Vagina (tissue), 2 donors: ENCODE data around the gene RPAP3. TPM values are rescaled to one million over a fixed set of nuclear protein-coding genes. Genes with fewer than 3 reads are reported as not detected.

Experiments
- DNase-seq, 2 donors: peaks; one replicate each; pipeline ENCODE4 v3.0.0-alpha.2; 2017; ENCODE audit errors: extremely low spot score in 2 of 2
- H3K27ac ChIP-seq: fragments of 200-600 bp; sonication (generic); one replicate; pipeline ENCODE4 v1.5.1; 2019
- H3K27me3 ChIP-seq: fragments of 200-600 bp; sonication (generic); one replicate; pipeline ENCODE4 v1.5.1; 2019
- H3K36me3 ChIP-seq, 2 donors: fragments of 200-600 bp; sonication (generic); one replicate each; pipeline ENCODE4 v1.5.1; 2017 to 2019
- H3K4me1 ChIP-seq: fragments of 200-600 bp; sonication (generic); one replicate; pipeline ENCODE4 v1.5.1; 2019
- H3K4me3 ChIP-seq, 2 donors: fragments of 200-600 bp; sonication (generic); 1 replicate in 1 of 2; 2 replicates in 1 of 2; pipeline ENCODE4 v1.5.1; 2016 to 2019
- H3K9me3 ChIP-seq: fragments of 200-600 bp; sonication (generic); one replicate; pipeline ENCODE4 v1.5.1; 2019
- CTCF ChIP-seq, 3 experiments: fragments of 450-650 bp in 2 of 3; fragments of 200-600 bp in 1 of 3; sonication (generic) in 1 of 3; IDR thresholded peaks; one replicate each; pipeline ENCODE4 v1.5.1; 2017 to 2019; ENCODE audit warnings: antibody characterized with exemption in 3 of 3, mild to moderate bottlenecking in 2 of 3, moderate library complexity in 2 of 3
- POLR2A ChIP-seq, 2 donors: fragments of 450-650 bp; IDR thresholded peaks; one replicate each; pipeline ENCODE4 v1.6.1; 2017; ENCODE audit warnings: antibody characterized with exemption in 2 of 2, mild to moderate bottlenecking in 2 of 2, moderate library complexity in 2 of 2
- POLR2AphosphoS5 ChIP-seq, 2 donors: sonication (generic); formaldehyde crosslinking; IDR thresholded peaks; one replicate each; pipeline ENCODE4 v1.9.0; 2017; ENCODE audit warnings: antibody characterized with exemption in 2 of 2, mild to moderate bottlenecking in 2 of 2, low read depth in 1 of 2; ENCODE audit not compliant: insufficient read depth in 1 of 2
- intact Hi-C: fragments of 100-400 bp; cut with DNase I; formaldehyde crosslinking; loops from one replicate; pipeline ENCODE4 v1.15.1; 2023
- total RNA-seq: library from RNA; depleted of rRNA; stranded (reverse); fragments of >200 nt; gene quantifications from one replicate; pipeline ENCODE4 v1.2.3, GENCODE V29; 2016

The RPAP3 gene
- total RNA-seq, 1 donor from 2014 or later = 19.2 TPM

GRCh38 chr12:47612953-47613352 is 92.9 kb downstream of the RPAP3 start:
- H3K4me1 ChIP-seq = no peaks in the 10 kb centered on the region
- no peak overlapping the region for H3K4me3 ChIP-seq
- no peaks in the 10 kb centered on the region for H3K9me3 ChIP-seq
- no peaks in the 10 kb centered on the region for H3K36me3 ChIP-seq
- DNase-seq = no peak
- no peak for TF ChIP-seq POLR2A (IDR thresholded peaks at IDR 0.05)
- no peak for TF ChIP-seq CTCF (IDR thresholded peaks at IDR 0.05)
- no peak for TF ChIP-seq POLR2AphosphoS5 (IDR thresholded peaks at IDR 0.05; ENCODE audit: insufficient read depth in 1 of 2, low read depth in 1 of 2)
- H3K27me3 ChIP-seq = no peaks in the 10 kb centered on the region
- intact Hi-C loops = no loop called here
- H3K27ac ChIP-seq = no peak overlapping the region

GRCh38 chr12:47611906-47612305 is 93.9 kb downstream of the RPAP3 start:
- Histone ChIP-seq H3K4me1 (no peaks in the 10 kb centered on the region), H3K36me3 (no peaks in the 10 kb centered on the region), H3K27ac (no peak overlapping the region), H3K27me3 (no peaks in the 10 kb centered on the region), H3K4me3 (no peak overlapping the region), H3K9me3 (no peaks in the 10 kb centered on the region)
- no peak for DNase-seq
- intact Hi-C loops = no loop called here
- TF ChIP-seq POLR2A (IDR thresholded peaks at IDR 0.05) (no peak), POLR2AphosphoS5 (IDR thresholded peaks at IDR 0.05; ENCODE audit: insufficient read depth in 1 of 2, low read depth in 1 of 2) (no peak), CTCF (IDR thresholded peaks at IDR 0.05) (no peak)

Other genes with a start within 250 kb of the RPAP3 start
- 21.4 TPM for gene ENDOU, start 19.5 kb upstream of the RPAP3 start, total RNA-seq
- 52.3 TPM for gene RAPGEF3, start 52.9 kb upstream of the RPAP3 start, total RNA-seq
- gene SLC48A1, start 67.2 kb upstream of the RPAP3 start, total RNA-seq = 20.9 TPM
- 67.0 TPM for gene HDAC7, start 113.9 kb upstream of the RPAP3 start, total RNA-seq
- 23.6 TPM for gene VDR, start 199.0 kb upstream of the RPAP3 start, total RNA-seq